Measurements from ENCODE around the gene WDFY4. TPM values are rescaled to one million over a fixed set of nuclear protein-coding genes. Genes with fewer than 3 reads are reported as not detected.

The WDFY4 gene
- total and polyA plus RNA-seq, 5 experiments from 2014 or later: 0.04 to 8.5 (median 4.3) TPM; not detected in 1

DNA sequence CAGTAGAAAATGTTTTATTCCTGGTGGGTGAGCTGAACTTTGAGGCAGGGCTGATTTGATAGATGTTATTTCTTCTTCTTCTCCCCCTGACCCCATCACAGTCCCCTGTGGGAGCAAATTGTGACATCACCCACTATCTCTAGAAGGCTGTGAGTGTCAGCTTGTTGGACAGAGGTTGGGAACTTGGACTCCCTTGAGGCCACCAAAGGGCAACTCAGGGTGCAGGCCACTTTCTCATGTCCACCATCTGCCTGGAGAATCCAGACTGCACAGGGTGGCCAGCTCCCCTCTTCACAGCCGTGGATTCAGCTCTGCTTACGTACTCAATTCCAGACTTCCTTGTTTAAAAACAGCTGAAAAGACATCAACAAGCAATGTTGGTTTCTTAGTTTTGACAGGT lies 151.9 kb downstream of the WDFY4 start:
- no peak for DNase-seq
- Mint-ChIP-seq H3K27ac (no peak overlapping the region), H3K4me1 (no peaks in the 10 kb centered on the region), H3K27me3 (peaks cover 0 to 12% (median 4%) of the 10 kb centered on the region in 5 donors), H3K9me3 (peaks cover 0 to 11% (median 5%) of the 10 kb centered on the region in 9 donors), H3K36me3 (peaks cover 0 to 3% (median 0%) of the 10 kb centered on the region in 3 donors), H3K4me3 (no peak overlapping the region)
- no peak for ATAC-seq
- POLR2A ChIA-PET: no interaction called here

DNA sequence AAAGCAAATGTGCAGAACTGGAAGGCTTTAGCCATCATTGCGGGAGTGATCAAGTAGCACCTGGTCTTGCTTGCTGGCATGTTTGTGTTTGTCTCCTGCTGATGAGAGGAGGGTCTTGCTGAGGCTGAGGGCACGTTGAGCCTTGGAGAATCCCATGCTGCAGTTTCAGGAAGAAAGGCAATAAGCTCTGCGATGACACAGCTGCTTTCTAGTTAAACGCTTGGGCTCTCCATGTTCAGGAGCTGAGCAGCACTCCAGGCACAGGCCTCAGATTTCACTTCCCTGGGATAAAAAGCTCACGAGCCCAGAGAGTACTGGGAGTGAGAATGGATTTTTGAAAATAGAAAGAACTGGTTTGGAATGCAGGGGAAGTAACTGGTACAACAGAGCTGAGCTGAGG lies 154.2 kb downstream of the WDFY4 start:
- ATAC-seq (no peak), DNase-seq (no peak)
- no peak overlapping the region for H3K27ac Mint-ChIP-seq
- POLR2A ChIA-PET: no interaction called here
- no peak overlapping the region for H3K4me3 Mint-ChIP-seq
- H3K36me3 Mint-ChIP-seq: no peaks in the 10 kb centered on the region
- H3K9me3 Mint-ChIP-seq: no peaks in the 10 kb centered on the region
- H3K4me1 Mint-ChIP-seq: no peaks in the 10 kb centered on the region
- peaks cover 0 to 5% (median 4%) of the 10 kb centered on the region in 5 donors for H3K27me3 Mint-ChIP-seq

DNA sequence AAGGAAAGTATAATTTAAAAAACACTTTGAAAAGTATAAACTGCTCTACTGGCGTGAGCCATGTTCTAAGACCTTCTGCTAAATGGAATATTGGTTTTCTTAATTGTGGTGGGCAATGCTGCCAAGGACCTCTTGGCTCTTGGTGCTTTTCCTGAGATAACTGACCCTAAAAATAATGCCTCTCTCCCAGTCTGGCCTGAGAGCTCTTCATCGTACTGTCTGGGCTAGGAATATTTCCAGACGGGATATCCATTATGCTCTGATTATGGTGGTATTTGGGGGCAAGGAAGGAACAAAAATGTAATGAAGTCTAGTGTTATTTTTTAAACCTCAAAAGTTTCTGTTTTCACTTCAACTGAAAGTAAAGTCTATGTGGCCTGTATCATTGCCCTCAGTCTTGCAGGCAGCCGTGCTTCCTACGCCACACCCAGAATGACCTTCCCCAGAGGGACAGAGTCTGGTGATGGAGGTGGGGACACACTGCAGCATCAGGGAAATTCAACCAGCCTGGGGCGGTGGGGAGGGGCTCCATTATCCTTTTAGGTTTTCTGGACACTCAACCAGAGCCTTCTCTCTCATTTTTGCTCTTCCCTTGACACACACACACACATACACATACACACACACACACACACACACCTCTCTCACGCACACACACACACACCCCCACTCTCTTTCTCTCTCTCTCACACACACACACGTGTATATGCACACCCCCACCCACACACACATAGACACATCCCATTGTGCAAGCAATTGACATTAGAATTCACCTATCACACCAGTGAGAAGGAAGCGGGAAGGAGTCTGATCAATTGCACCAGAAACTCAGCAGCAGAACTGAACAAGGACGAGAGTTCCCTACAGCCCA lies 155.4 kb downstream of the WDFY4 start:
- no peak for DNase-seq
- POLR2A ChIA-PET: no interaction called here
- no peak overlapping the region for H3K27ac Mint-ChIP-seq
- no peaks in the 10 kb centered on the region for H3K36me3 Mint-ChIP-seq
- H3K4me1 Mint-ChIP-seq: no peaks in the 10 kb centered on the region
- H3K27me3 Mint-ChIP-seq: peaks cover 0 to 3% (median 2%) of the 10 kb centered on the region in 5 donors
- H3K4me3 Mint-ChIP-seq: no peak overlapping the region
- no peaks in the 10 kb centered on the region for H3K9me3 Mint-ChIP-seq
- no peak for ATAC-seq

DNA sequence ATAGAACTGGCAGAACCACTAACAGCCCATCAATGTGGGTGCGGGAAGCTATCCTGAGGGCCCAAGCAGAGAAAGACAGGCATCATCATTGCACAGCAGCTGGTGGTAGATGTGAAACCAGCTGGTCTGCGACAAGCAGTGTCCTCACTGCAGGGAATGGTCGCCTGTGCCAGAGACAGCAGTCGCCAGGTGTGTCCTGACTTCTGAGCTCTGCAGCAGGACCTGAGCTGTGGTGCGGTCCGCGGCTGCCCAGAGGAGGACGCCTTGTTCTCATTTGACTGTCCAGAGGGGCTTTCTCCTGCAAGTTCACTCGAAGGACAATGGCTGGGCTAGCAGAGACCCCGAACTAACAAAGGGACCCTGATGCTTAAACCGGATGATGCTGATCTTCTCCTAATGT lies 157.6 kb downstream of the WDFY4 start:
- H3K4me1 Mint-ChIP-seq: no peaks in the 10 kb centered on the region
- POLR2A ChIA-PET: interaction anchor here (0.6 kb wide), 1 partner anchor 193 kb away, joined by 3 read pairs; no protein-coding TSS in a partner anchor

DNA sequence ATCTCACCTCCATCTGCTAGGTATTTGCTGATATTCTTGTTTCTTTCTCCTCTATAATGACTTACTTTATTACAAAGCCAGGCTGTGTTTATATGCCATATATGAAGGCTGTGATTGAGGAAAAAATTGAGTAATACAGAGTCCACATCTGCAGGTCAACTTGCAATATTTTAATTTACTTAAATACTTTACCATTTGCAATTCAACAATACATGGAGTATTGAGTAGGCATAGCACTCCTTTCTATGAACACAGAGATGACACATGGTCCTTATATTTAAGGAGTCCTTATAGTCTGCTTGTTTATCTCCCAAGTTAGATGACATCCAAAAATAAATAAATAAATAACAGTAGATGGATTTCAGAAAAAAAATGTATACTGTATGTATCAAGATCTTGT lies 158.5 kb downstream of the WDFY4 start:
- H3K4me3 Mint-ChIP-seq: no peak overlapping the region
- POLR2A ChIA-PET: no interaction called here
- no peaks in the 10 kb centered on the region for H3K9me3 Mint-ChIP-seq
- ATAC-seq (no peak), DNase-seq (no peak)
- H3K4me1 Mint-ChIP-seq: no peaks in the 10 kb centered on the region
- no peak overlapping the region for H3K27ac Mint-ChIP-seq
- no peaks in the 10 kb centered on the region for H3K27me3 Mint-ChIP-seq
- no peaks in the 10 kb centered on the region for H3K36me3 Mint-ChIP-seq

More for the DNA sequence above, 157.6 kb downstream of the WDFY4 start:
- Mint-ChIP-seq H3K27me3 (peaks cover 0 to 1% (median 0%) of the 10 kb centered on the region in 5 donors), H3K9me3 (no peaks in the 10 kb centered on the region), H3K27ac (no peak overlapping the region), H3K36me3 (no peaks in the 10 kb centered on the region), H3K4me3 (no peak overlapping the region)
- no peak for ATAC-seq
- DNase-seq: no peak

DNA sequence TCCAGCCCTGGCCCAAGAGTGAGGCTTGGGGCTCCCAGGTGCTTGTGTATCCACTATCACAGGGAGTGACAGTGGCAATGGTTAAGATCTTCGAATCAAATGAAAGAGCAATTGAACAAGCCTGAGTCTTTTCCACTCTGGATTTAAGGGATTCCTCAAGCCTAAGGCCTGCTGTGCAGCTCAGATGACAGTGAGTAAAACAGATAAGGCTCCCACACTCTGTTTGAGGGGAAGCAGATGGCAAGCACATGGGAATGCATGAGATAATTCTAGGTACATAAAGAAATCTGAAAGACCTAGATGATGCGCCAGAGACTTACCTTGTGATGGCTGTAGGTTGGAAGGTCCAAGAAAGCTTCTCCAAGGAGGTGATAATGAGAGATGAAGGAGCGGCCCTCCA lies 159.9 kb downstream of the WDFY4 start:
- Mint-ChIP-seq H3K27ac (no peak overlapping the region), H3K27me3 (no peaks in the 10 kb centered on the region), H3K36me3 (no peaks in the 10 kb centered on the region), H3K4me1 (no peaks in the 10 kb centered on the region), H3K4me3 (no peak overlapping the region), H3K9me3 (no peaks in the 10 kb centered on the region)
- DNase-seq (no peak), ATAC-seq (no peak)
- POLR2A ChIA-PET: no interaction called here

DNA sequence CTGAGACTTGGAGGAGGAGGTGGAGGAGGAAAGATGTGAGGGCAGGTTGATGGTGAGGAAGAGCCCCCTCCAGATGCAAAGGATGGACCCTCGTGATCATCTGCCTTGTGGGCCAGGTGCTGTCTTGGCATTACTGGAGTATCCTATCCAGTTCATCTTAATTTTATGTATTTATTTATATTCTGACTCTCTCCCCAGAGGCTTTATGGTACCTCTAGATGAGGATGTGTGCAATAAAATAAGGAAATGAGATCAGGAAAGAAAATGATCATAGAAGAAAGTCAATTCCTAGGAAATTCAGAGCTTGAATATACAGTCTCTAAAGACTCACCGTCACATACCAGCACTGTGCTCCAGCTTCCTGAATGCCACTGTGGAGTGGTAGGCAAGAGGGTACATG lies 160.8 kb downstream of the WDFY4 start:
- POLR2A ChIA-PET: no interaction called here
- H3K36me3 Mint-ChIP-seq: no peaks in the 10 kb centered on the region
- DNase-seq: no peak
- H3K9me3 Mint-ChIP-seq: no peaks in the 10 kb centered on the region
- no peaks in the 10 kb centered on the region for H3K4me1 Mint-ChIP-seq
- no peak for ATAC-seq
- no peaks in the 10 kb centered on the region for H3K27me3 Mint-ChIP-seq
- no peak overlapping the region for H3K4me3 Mint-ChIP-seq
- no peak overlapping the region for H3K27ac Mint-ChIP-seq

DNA sequence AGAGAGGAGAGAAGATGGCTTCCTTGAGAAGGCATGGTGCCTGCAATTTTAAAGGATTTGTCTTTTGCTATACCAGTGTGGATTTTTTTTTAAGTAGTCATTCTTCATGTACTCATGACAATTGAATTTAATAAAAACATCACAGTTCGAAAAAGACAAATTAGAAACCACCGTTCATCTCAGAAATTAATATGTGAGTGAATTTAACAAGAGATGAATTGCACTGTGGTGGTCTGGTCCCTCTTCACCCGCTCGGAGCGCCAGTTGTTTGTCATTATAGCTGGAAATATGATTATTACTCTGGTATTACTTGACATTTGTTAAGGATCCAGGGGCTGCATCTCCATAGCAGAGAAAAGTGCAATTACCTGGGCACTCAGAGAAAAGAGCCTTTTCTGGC lies 163.0 kb downstream of the WDFY4 start:
- Mint-ChIP-seq H3K4me1 (no peaks in the 10 kb centered on the region), H3K36me3 (no peaks in the 10 kb centered on the region), H3K9me3 (no peaks in the 10 kb centered on the region), H3K4me3 (no peak overlapping the region), H3K27ac (peak overlapping the region in 1 of 10 donors; percentile 46), H3K27me3 (peaks cover 0 to 3% (median 0%) of the 10 kb centered on the region in 5 donors)
- POLR2A ChIA-PET: no interaction called here
- ATAC-seq (no peak), DNase-seq (no peak)

DNA sequence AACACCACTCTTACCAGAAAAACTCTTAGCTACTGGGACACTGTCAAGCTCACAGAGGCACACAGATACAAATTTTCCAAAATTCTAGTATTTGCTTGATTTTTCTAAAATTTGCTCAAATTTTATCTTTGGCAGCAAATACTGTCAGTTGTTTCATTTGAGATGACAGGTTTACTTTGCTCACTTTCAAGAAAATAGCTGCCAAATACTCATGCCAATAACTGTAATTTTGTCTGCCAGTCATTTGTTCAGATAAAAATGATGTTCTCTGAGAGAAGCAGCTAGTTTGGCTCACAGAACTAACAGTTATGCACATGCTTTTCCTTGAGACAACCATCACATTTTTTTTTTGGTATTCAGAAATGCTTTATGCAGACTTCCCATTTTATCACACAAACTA lies 172.2 kb downstream of the WDFY4 start:
- H3K9me3 Mint-ChIP-seq: peaks cover 0 to 7% (median 2%) of the 10 kb centered on the region in 9 donors
- POLR2A ChIA-PET: no interaction called here
- no peaks in the 10 kb centered on the region for H3K36me3 Mint-ChIP-seq
- H3K27ac Mint-ChIP-seq: no peak overlapping the region
- ATAC-seq (no peak), DNase-seq (no peak)
- H3K4me3 Mint-ChIP-seq: no peak overlapping the region
- H3K27me3 Mint-ChIP-seq: peaks cover 0 to 12% (median 0%) of the 10 kb centered on the region in 5 donors
- H3K4me1 Mint-ChIP-seq: no peaks in the 10 kb centered on the region

DNA sequence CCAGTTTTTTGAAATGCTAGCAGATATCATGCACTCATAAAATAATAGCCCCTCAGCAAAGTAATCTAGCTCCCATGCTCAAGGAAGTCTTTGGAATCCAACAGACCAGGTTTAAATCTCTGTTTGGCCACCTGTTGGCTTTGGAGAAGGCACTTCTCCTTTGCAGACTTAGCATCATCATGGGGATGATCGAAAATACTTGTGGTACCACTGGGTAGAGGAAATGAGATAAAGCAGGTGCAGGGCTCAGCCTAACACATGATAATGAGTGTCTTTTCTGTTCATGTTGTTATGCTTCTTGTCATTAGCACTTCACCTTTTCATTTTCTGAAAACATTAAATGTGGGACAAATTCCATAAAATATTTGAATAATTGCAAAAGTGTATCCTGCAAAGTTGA lies 187.6 kb downstream of the WDFY4 start:
- Mint-ChIP-seq H3K27me3 (peaks cover 0 to 6% (median 2%) of the 10 kb centered on the region in 5 donors), H3K27ac (peak overlapping the region in 1 of 10 donors; percentile 49), H3K9me3 (no peaks in the 10 kb centered on the region), H3K4me1 (peaks cover 0 to 2% (median 0%) of the 10 kb centered on the region in 4 donors), H3K36me3 (no peaks in the 10 kb centered on the region), H3K4me3 (no peak overlapping the region)
- ATAC-seq: no peak
- POLR2A ChIA-PET: no interaction called here
- no peak for DNase-seq

DNA sequence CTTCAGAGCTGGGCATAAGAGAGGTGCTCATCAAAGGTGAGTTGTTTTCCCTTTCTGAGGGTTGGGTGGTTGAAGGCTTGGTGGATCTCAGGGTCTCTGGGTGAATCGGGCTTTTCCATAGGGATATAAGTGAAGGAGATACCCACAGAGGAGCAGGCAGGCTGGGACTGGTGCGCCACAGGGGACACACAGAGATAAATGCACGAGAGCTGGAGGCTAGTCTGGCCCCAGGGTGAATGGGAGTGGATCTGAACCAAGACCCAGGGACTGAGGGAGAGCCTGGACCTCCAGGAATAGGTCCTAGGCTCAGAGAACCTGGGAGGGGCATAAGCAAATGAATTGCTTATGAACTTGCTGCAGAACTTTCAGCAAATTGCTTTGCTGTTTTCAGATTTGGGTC lies 193.4 kb downstream of the WDFY4 start:
- H3K27ac Mint-ChIP-seq: no peak overlapping the region
- no peaks in the 10 kb centered on the region for H3K9me3 Mint-ChIP-seq
- peaks cover 0 to 2% (median 0%) of the 10 kb centered on the region in 4 donors for H3K4me1 Mint-ChIP-seq
- no peaks in the 10 kb centered on the region for H3K36me3 Mint-ChIP-seq
- no peak overlapping the region for H3K4me3 Mint-ChIP-seq
- no peak for ATAC-seq
- H3K27me3 Mint-ChIP-seq: peaks cover 0 to 2% (median 0%) of the 10 kb centered on the region in 5 donors
- POLR2A ChIA-PET: no interaction called here
- DNase-seq: no peak

DNA sequence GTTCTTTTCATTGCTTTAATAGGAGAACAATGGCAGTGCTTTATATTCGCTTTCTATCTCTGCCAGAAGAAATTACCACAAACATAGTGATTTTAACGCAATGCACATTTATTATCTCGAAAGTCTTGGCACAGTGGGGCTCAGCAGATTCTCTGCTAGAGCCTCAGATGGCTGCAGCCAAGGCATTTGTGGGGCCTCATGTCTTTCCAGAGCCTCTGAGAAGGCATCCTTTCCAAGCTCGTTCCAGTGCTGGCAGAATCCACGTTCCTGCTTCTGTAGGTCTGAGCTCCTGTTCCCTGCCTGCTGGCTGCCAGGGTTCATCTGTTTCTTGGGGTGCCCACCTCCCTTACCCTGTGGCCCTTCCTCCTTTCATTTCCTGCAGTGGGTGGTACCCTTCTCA lies 194.8 kb downstream of the WDFY4 start:
- Mint-ChIP-seq H3K27ac (peak overlapping the region in 1 of 10 donors; percentile 14), H3K36me3 (no peaks in the 10 kb centered on the region), H3K27me3 (peaks cover 0 to 2% (median 0%) of the 10 kb centered on the region in 5 donors), H3K9me3 (no peaks in the 10 kb centered on the region), H3K4me1 (no peaks in the 10 kb centered on the region), H3K4me3 (no peak overlapping the region)
- ATAC-seq (no peak), DNase-seq (no peak)
- POLR2A ChIA-PET: no interaction called here

DNA sequence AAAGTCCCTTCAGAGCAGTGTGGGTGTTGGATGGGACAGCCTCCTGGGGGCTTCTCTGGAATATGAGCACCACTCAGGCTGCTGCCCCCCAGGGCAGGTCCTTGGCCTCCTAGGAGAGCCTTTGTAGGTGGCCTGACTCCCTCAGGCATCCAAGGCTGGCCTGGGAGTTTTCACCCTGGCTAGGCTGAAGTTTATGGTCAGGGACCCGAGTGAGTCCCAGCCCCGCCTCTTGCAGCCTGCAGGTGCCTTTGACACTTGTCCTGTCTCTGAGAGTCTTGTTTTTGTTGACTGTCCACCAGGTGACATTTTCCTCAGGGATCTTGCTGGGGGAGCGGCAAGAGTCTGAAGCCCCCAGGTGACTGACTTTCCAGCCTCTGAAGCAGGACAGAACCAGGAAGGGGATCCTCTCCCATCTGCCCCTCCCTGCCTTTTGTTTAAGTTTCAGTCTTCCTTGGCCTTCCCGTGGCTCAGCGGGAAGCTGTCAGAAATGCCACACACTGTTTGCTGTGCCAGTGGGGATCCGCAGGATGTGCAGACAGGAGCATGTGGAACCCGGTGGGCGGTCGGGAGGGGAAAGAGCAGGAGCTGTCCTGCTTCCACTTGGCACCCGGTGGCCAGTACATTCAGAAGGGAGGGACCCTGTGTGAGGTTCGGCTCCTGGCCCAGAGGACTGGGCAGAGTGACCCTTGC lies 195.5 kb downstream of the WDFY4 start:
- DNase-seq (no peak), ATAC-seq (no peak)
- H3K4me1 Mint-ChIP-seq: peaks cover 0 to 2% (median 0%) of the 10 kb centered on the region in 4 donors
- H3K36me3 Mint-ChIP-seq: no peaks in the 10 kb centered on the region
- peaks cover 0 to 2% (median 0%) of the 10 kb centered on the region in 5 donors for H3K27me3 Mint-ChIP-seq
- H3K4me3 Mint-ChIP-seq: no peak overlapping the region
- H3K27ac Mint-ChIP-seq: peak overlapping the region in 1 of 10 donors; percentile 14
- no peaks in the 10 kb centered on the region for H3K9me3 Mint-ChIP-seq
- POLR2A ChIA-PET: no interaction called here

All from naive thymus-derived CD8-positive, alpha-beta T cell (primary cell).